ENCODE results near the gene CATSPERB. TPM values are rescaled to one million over a fixed set of nuclear protein-coding genes. Genes with fewer than 3 reads are reported as not detected.

Gene CATSPERB
- total RNA-seq, 6 experiments from 2014 or later: 0.19 to 0.55 (median 0.38) TPM; not detected in 1

GRCh38 chr14:91624757-91625156, 107.1 kb downstream of the CATSPERB start:
- Histone ChIP-seq H3K4me3 (no peak overlapping the region), H3K27me3 (no peaks in the 10 kb centered on the region), H3K36me3 (no peaks in the 10 kb centered on the region), H3K9me3 (no peaks in the 10 kb centered on the region), H3K4me1 (peaks cover 0 to 15% (median 0%) of the 10 kb centered on the region in 4 donors), H3K27ac (peak overlapping the region in 1 of 3 donors; percentile 33)
- peak; percentile 44 to 73 (median 58) for ATAC-seq
- intact Hi-C loops (cut with DNase I): no loop called here
- WGBS (ENCODE audit: insufficient coverage, low coverage, low lambda C conversion rate, missing lambda C conversion rate): 14% methylated on average over 1 of the region's 1 CpG
- no peak for DNase-seq
- TF ChIP-seq CTCF (IDR thresholded peaks at IDR 0.05) (no peak), POLR2A (IDR thresholded peaks at IDR 0.05) (no peak)

GRCh38 chr14:91614187-91614586, 117.7 kb downstream of the CATSPERB start:
- Histone ChIP-seq H3K36me3 (no peaks in the 10 kb centered on the region), H3K27me3 (no peaks in the 10 kb centered on the region), H3K4me3 (no peak overlapping the region), H3K27ac (no peak overlapping the region), H3K4me1 (peaks cover 0 to 9% (median 0%) of the 10 kb centered on the region in 4 donors), H3K9me3 (no peaks in the 10 kb centered on the region)
- WGBS (ENCODE audit: insufficient coverage, low coverage, low lambda C conversion rate, missing lambda C conversion rate): 38% methylated on average over 2 of the region's 2 CpGs
- ATAC-seq (no peak), DNase-seq (no peak)
- no peak for TF ChIP-seq POLR2A (IDR thresholded peaks at IDR 0.05)
- no peak for TF ChIP-seq CTCF (IDR thresholded peaks at IDR 0.05)
- intact Hi-C loops (cut with DNase I): no loop called here

DNA sequence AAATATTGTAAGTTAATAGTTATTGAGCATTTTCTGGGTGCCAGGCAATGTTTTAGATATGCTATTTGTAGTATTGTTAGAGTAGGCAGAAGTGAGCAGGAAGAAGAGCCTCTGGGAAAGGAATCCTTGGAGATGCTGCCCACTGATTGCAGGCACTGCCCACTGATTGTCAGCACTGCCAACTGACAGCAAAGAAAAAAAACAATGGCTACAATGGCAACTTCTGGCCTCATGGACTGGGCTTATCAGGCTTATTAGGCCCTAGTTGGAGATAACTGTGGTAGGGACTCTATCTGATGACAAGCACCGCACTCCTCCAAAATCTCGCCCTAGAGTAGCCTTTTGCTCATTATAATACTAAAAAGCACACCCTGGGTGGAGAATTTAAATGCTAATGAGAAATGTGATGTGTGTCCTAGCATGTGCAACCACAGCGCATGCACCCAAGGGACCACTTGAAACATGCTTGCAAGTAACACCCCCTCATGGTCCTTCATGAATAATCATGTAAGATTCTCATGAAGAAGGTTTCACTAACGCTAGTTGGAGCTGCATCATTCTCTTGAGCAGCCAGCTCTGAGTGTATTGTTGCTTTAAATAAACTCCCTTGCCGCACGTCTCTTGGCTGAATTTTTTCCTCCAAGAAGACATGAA, 118.3 kb downstream of the CATSPERB start:
- H3K4me3 ChIP-seq: no peak overlapping the region
- H3K27me3 ChIP-seq: no peaks in the 10 kb centered on the region
- no peaks in the 10 kb centered on the region for H3K9me3 ChIP-seq
- ATAC-seq (no peak), DNase-seq (no peak)
- WGBS (ENCODE audit: insufficient coverage, low coverage, low lambda C conversion rate, missing lambda C conversion rate): 100% methylated on average over 4 of the region's 6 CpGs
- no peak overlapping the region for H3K27ac ChIP-seq
- peaks cover 0 to 6% (median 0%) of the 10 kb centered on the region in 4 donors for H3K4me1 ChIP-seq
- TF ChIP-seq CTCF (IDR thresholded peaks at IDR 0.05): no peak
- no peak for TF ChIP-seq POLR2A (IDR thresholded peaks at IDR 0.05)
- intact Hi-C loops (cut with DNase I): no loop called here
- no peaks in the 10 kb centered on the region for H3K36me3 ChIP-seq

GRCh38 chr14:91611528-91611927, 120.4 kb downstream of the CATSPERB start:
- Histone ChIP-seq H3K4me1 (peaks cover 0 to 7% (median 3%) of the 10 kb centered on the region in 4 donors), H3K9me3 (no peaks in the 10 kb centered on the region), H3K27ac (no peak overlapping the region), H3K4me3 (no peak overlapping the region), H3K36me3 (no peaks in the 10 kb centered on the region), H3K27me3 (no peaks in the 10 kb centered on the region)
- ATAC-seq (no peak), DNase-seq (no peak)
- TF ChIP-seq POLR2A (IDR thresholded peaks at IDR 0.05): no peak
- no peak for TF ChIP-seq CTCF (IDR thresholded peaks at IDR 0.05)
- 73% methylated on average over 2 of the region's 2 CpGs for WGBS (ENCODE audit: insufficient coverage, low coverage, low lambda C conversion rate, missing lambda C conversion rate)
- intact Hi-C loops (cut with DNase I): no loop called here
